Stimulated activated naive CD8-positive, alpha-beta T cell treated with anti-CD3 and anti-CD28 coated beads, Interleukin-15, Interleukin-2, amounts not matched to agents 100 ng/mL and 50 ng/mL, for 24 hours (primary cell): ENCODE data around the gene TOX4.
A peak's percentile ranks its signal among the peaks of the same experiment; 100 is the strongest.
"Not testable (repeated sequence)": the region's sequence is repeated elsewhere in the genome, so short reads cannot be mapped to it uniquely, and the experiment has no call there.

Experiments used
- H3K27ac Mint-ChIP-seq: one replicate; pipeline ENCODE4 v1.8.0; 2021; ENCODE audit warnings: mild to moderate bottlenecking, mixed read lengths
- H3K27me3 Mint-ChIP-seq: one replicate; pipeline ENCODE4 v1.8.0; 2021; ENCODE audit warnings: mixed read lengths
- H3K36me3 Mint-ChIP-seq: one replicate; pipeline ENCODE4 v1.8.0; 2021; ENCODE audit warnings: low read depth, mixed read lengths
- H3K4me1 Mint-ChIP-seq: one replicate; pipeline ENCODE4 v1.8.0; 2021; ENCODE audit warnings: low read depth, mixed read lengths
- H3K4me3 Mint-ChIP-seq: one replicate; pipeline ENCODE4 v1.8.0; 2021; ENCODE audit warnings: mild to moderate bottlenecking, mixed read lengths
- H3K9me3 Mint-ChIP-seq: one replicate; pipeline ENCODE4 v1.8.0; 2021; ENCODE audit warnings: mixed read lengths

The TOX4 gene

GRCh38 chr14:21476925-21477681 is at the start of gene TOX4, which contains the start of gene RAB2B:
Gene TOX4 (plus strand): TSS chr14:21477195. CDS start chr14:21477279, 84 bp downstream.
Gene RAB2B (minus strand): TSS chr14:21476959. CDS start chr14:21476872, 87 bp downstream.
- peaks cover 40% of the 10 kb centered on the region for H3K36me3 Mint-ChIP-seq
- no peaks in the 10 kb centered on the region for H3K9me3 Mint-ChIP-seq

GRCh38 chr14:21428930-21429329 is 48.1 kb upstream of the TOX4 start:
- Mint-ChIP-seq H3K36me3 (peaks cover 80% of the 10 kb centered on the region), H3K27ac (no peak overlapping the region), H3K9me3 (no peaks in the 10 kb centered on the region), H3K27me3 (no peaks in the 10 kb centered on the region), H3K4me3 (no peak overlapping the region), H3K4me1 (peaks cover 5% of the 10 kb centered on the region)

More at GRCh38 chr14:21476925-21477681, at the start of gene TOX4, which contains the start of gene RAB2B:
- H3K27me3 Mint-ChIP-seq: no peaks in the 10 kb centered on the region
- H3K27ac Mint-ChIP-seq: peak within 1 kb of the TSS; percentile 100
- H3K4me3 Mint-ChIP-seq: peak within 1 kb of the TSS; percentile 100
- peaks cover 37% of the 10 kb centered on the region for H3K4me1 Mint-ChIP-seq

GRCh38 chr14:21431126-21431525 is 45.9 kb upstream of the TOX4 start:
- Mint-ChIP-seq H3K9me3 (no peaks in the 10 kb centered on the region), H3K4me3 (no peak overlapping the region), H3K27me3 (no peaks in the 10 kb centered on the region), H3K36me3 (peaks cover 70% of the 10 kb centered on the region), H3K4me1 (peaks cover 26% of the 10 kb centered on the region), H3K27ac (no peak overlapping the region)

- no peaks in the 10 kb centered on the region for H3K27me3 Mint-ChIP-seq
- H3K27ac Mint-ChIP-seq: peak overlapping the region; percentile 63
- peak overlapping the region; percentile 96 for H3K4me3 Mint-ChIP-seq
- no peaks in the 10 kb centered on the region for H3K9me3 Mint-ChIP-seq
- H3K36me3 Mint-ChIP-seq: peaks cover 26% of the 10 kb centered on the region
- H3K4me1 Mint-ChIP-seq: peaks cover 55% of the 10 kb centered on the region
These were observed 40.4 kb upstream of the TOX4 start for GRCh38 chr14:21436567-21437062.

- Mint-ChIP-seq H3K4me3 (peak overlapping the region; percentile 96), H3K27ac (peak overlapping the region; percentile 63), H3K4me1 (peaks cover 57% of the 10 kb centered on the region), H3K27me3 (no peaks in the 10 kb centered on the region), H3K9me3 (no peaks in the 10 kb centered on the region), H3K36me3 (peaks cover 27% of the 10 kb centered on the region)
These were observed 39.7 kb upstream of the TOX4 start for GRCh38 chr14:21437063-21437901.

GRCh38 chr14:21440859-21441258 is 36.1 kb upstream of the TOX4 start:
- Mint-ChIP-seq H3K4me1 (peaks cover 44% of the 10 kb centered on the region), H3K4me3 (no peak overlapping the region), H3K27me3 (no peaks in the 10 kb centered on the region), H3K36me3 (peaks cover 13% of the 10 kb centered on the region), H3K27ac (no peak overlapping the region), H3K9me3 (no peaks in the 10 kb centered on the region)

GRCh38 chr14:21442657-21443056 is 34.3 kb upstream of the TOX4 start:
- H3K4me3 Mint-ChIP-seq, H3K27me3 Mint-ChIP-seq, H3K36me3 Mint-ChIP-seq, H3K9me3 Mint-ChIP-seq, H3K27ac Mint-ChIP-seq: not testable (repeated sequence)
- peaks cover 46% of the 10 kb centered on the region for H3K4me1 Mint-ChIP-seq

GRCh38 chr14:21449899-21450216 is 27.1 kb upstream of the TOX4 start:
- H3K27ac Mint-ChIP-seq: peak overlapping the region; percentile 90
- no peaks in the 10 kb centered on the region for H3K9me3 Mint-ChIP-seq
- H3K4me3 Mint-ChIP-seq: peak overlapping the region; percentile 67
- H3K36me3 Mint-ChIP-seq: peaks cover 38% of the 10 kb centered on the region
- H3K27me3 Mint-ChIP-seq: no peaks in the 10 kb centered on the region
- peaks cover 69% of the 10 kb centered on the region for H3K4me1 Mint-ChIP-seq

- Mint-ChIP-seq H3K36me3 (peaks cover 40% of the 10 kb centered on the region), H3K4me1 (peaks cover 48% of the 10 kb centered on the region), H3K9me3 (no peaks in the 10 kb centered on the region), H3K27me3 (no peaks in the 10 kb centered on the region), H3K27ac (peak overlapping the region; percentile 89), H3K4me3 (peak overlapping the region; percentile 95)
These were observed 22.0 kb upstream of the TOX4 start for GRCh38 chr14:21454843-21455544.

- H3K27me3 Mint-ChIP-seq: no peaks in the 10 kb centered on the region
- H3K36me3 Mint-ChIP-seq: peaks cover 37% of the 10 kb centered on the region
- no peaks in the 10 kb centered on the region for H3K9me3 Mint-ChIP-seq
- peak overlapping the region; percentile 95 for H3K4me3 Mint-ChIP-seq
- H3K27ac Mint-ChIP-seq: peak overlapping the region; percentile 89
- H3K4me1 Mint-ChIP-seq: peaks cover 43% of the 10 kb centered on the region
These were observed 21.4 kb upstream of the TOX4 start for GRCh38 chr14:21455592-21455911.

GRCh38 chr14:21455912-21456667 is 20.9 kb upstream of the TOX4 start, which contains the start of gene CHD8:
Gene CHD8 (minus strand): TSS chr14:21456123. CDS start chr14:21431643, 24,480 bp downstream.
- Mint-ChIP-seq H3K4me1 (peaks cover 37% of the 10 kb centered on the region), H3K36me3 (peaks cover 39% of the 10 kb centered on the region), H3K27ac (peak within 1 kb of the TSS; percentile 98), H3K4me3 (peak within 1 kb of the TSS; percentile 95), H3K9me3 (no peaks in the 10 kb centered on the region), H3K27me3 (no peaks in the 10 kb centered on the region)

GRCh38 chr14:21467616-21468015 is 9.4 kb upstream of the TOX4 start:
- Mint-ChIP-seq H3K27me3 (no peaks in the 10 kb centered on the region), H3K4me3 (no peak overlapping the region), H3K36me3 (peaks cover 40% of the 10 kb centered on the region), H3K9me3 (no peaks in the 10 kb centered on the region), H3K27ac (peak overlapping the region; percentile 12), H3K4me1 (no peaks in the 10 kb centered on the region)

GRCh38 chr14:21475767-21476522 is 1.1 kb upstream of the TOX4 start:
- H3K27me3 Mint-ChIP-seq: no peaks in the 10 kb centered on the region

More at GRCh38 chr14:21475767-21476522, 1.1 kb upstream of the TOX4 start:
- Mint-ChIP-seq H3K4me3 (peak overlapping the region; percentile 100), H3K27ac (peak overlapping the region; percentile 100), H3K36me3 (peaks cover 37% of the 10 kb centered on the region), H3K9me3 (no peaks in the 10 kb centered on the region), H3K4me1 (peaks cover 33% of the 10 kb centered on the region)
